Gastrocnemius medialis (tissue), 4 donors: ENCODE measurements around the gene RHPN2.
"Not testable (repeated sequence)": the region's sequence is repeated elsewhere in the genome, so short reads cannot be mapped to it uniquely, and the experiment has no call there.

Experiments
- CTCF ChIP-seq, 5 experiments: fragments of 450-650 bp in 3 of 5; fragments of 200-600 bp in 2 of 5; sonication (generic) in 2 of 5; IDR thresholded peaks in 4 of 5; conservative IDR thresholded peaks in 1 of 5; 1 replicate in 4 of 5; 2 replicates in 1 of 5; pipeline ENCODE4 v1.5.1; 2016 to 2019; ENCODE audit warnings: antibody characterized with exemption in 5 of 5, mild to moderate bottlenecking in 3 of 5, moderate library complexity in 3 of 5
- POLR2A ChIP-seq, 2 donors: fragments of 450-650 bp; IDR thresholded peaks; one replicate each; pipeline ENCODE4 v1.6.1; 2017; ENCODE audit warnings: antibody characterized with exemption in 2 of 2, mild to moderate bottlenecking in 2 of 2, moderate library complexity in 2 of 2

- not testable (repeated sequence) for TF ChIP-seq CTCF (IDR thresholded peaks at IDR 0.05 in 4 of 5, conservative IDR thresholded peaks at IDR 0.05 in 1 of 5); POLR2A (IDR thresholded peaks at IDR 0.05)
These were observed 68.7 kb downstream of the RHPN2 start for GRCh38 chr19:32995966-32996365.
